GM18517 (cell line): ENCODE data around the gene VAV2.

Source experiments
- ATAC-seq: cut with Tn5 transposase; IDR thresholded peaks from one replicate; pipeline ENCODE4 v1.9.1; 2021; ENCODE audit warnings: mild to moderate bottlenecking, moderate library complexity; ENCODE audit not compliant: unreplicated experiment

The VAV2 gene, protein sequence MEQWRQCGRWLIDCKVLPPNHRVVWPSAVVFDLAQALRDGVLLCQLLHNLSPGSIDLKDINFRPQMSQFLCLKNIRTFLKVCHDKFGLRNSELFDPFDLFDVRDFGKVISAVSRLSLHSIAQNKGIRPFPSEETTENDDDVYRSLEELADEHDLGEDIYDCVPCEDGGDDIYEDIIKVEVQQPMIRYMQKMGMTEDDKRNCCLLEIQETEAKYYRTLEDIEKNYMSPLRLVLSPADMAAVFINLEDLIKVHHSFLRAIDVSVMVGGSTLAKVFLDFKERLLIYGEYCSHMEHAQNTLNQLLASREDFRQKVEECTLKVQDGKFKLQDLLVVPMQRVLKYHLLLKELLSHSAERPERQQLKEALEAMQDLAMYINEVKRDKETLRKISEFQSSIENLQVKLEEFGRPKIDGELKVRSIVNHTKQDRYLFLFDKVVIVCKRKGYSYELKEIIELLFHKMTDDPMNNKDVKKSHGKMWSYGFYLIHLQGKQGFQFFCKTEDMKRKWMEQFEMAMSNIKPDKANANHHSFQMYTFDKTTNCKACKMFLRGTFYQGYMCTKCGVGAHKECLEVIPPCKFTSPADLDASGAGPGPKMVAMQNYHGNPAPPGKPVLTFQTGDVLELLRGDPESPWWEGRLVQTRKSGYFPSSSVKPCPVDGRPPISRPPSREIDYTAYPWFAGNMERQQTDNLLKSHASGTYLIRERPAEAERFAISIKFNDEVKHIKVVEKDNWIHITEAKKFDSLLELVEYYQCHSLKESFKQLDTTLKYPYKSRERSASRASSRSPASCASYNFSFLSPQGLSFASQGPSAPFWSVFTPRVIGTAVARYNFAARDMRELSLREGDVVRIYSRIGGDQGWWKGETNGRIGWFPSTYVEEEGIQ

DNA sequence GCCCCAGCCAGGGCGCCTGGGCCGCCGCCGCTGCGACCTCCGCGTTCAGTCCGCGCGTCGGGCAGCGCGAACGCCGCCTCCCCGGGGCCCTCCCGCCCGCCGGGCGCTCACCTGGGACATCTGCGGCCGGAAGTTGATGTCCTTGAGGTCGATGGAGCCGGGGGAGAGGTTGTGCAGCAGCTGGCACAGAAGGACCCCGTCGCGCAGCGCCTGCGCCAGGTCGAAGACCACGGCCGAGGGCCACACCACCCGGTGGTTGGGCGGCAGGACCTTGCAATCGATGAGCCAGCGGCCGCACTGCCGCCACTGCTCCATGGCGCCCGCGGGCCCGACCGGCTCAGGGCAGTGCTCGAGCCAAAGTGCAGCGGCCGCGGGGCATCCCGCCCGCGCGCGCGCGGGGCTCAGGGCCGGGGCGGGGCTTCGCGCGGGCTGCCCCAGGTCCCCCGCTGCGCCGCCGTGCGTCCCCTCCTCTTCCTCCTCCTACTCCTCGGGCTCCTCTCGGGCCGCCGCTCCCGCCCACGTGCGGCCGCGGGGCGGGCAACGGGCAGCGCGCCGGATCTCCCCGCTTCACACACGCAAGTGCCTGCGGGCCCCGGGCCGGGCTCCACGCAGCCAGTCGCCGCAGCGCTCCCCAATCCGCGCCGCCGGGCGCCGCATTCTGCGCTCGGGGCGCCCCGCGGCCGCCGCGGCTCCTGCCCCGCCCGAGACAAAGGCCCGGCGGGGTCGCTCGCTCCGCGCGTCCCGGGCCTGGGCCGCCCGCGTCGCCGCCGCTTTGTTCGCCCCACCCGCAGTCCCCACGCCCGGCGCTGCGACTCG, at the start of gene VAV2:
Gene VAV2, minus strand, starts transcription at position 361 of the 816 bp plus-strand sequence. Its CDS starts 46 bp downstream, at position 315.
- ATAC-seq: peak; percentile 50

DNA sequence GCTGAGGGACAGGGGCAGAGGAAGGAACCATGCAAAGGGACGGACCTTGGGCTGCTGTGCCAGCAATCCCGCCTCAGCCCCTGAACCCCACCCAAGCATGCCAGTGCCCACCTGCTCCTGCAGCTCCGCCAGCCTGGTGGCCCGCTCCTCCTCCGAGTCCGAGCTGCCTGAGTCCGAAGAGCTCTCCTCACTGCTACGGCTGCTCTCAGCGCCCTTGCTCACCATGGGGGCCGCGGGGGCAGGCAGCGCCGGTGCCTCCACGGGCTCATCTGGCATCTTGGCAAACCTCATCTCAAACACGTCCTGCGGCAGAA, 49.5 kb upstream of the VAV2 start:
- no peak for ATAC-seq

DNA sequence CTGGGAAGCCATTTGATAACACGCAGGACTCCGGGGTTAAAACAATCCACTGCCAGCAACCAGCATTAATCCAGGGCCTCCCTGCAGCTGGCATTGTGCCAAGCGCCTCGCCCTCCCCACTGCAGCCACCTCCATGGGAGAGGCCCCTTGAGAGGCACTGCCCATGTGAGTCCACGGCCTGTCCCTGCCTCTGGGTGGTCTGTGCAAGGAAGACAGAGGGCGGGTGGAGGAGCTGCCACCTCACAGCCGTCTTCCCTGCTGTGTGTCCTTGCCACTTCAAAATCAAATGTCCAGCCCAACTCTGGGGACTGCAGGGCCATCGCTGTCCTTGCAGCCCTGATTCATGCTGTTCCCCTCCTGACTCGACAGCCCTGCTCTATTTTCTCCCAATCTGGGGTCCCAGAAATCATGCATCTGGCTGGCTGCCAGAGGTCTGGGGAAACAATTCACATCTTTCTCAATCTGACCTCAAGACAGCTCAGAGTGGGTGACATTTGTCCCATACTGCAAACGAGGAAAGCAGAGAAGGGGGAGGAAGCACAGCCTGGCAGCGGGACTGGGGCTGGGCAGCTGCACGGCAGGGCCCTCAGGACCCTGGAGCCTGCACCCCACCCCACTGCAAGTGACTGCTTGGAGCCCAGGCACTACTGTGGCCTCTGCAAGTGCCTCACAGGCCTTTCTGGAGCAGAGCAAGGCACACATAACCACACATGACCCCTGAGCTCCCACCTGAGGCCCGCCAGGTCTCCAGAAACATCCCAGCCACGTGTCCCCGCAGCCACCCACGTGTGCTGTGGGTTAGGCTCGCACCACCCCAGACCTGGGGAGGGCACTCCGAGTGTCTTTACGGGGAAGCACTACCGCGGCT, 48.9 kb upstream of the VAV2 start:
- ATAC-seq: no peak

DNA sequence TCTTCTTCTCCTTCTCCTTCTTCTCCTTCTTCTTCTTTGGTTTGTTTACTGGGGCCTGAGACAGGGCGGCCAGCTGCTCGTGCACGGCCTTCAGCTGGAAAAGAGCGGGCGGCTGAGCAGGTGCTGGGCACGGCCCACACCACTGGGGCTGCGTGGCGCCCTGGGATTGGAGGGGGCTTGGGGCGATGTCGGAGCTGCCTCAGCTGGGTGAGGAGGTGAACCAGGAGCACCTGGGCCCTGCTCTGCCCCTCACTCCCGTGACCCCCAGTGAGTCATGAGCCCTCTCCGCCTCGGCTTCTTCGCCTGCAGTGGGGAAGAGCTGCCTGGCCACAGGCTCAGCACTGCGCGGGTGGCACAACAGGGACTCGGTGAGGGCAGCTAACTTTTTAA, 48.0 kb upstream of the VAV2 start:
- ATAC-seq: no peak

DNA sequence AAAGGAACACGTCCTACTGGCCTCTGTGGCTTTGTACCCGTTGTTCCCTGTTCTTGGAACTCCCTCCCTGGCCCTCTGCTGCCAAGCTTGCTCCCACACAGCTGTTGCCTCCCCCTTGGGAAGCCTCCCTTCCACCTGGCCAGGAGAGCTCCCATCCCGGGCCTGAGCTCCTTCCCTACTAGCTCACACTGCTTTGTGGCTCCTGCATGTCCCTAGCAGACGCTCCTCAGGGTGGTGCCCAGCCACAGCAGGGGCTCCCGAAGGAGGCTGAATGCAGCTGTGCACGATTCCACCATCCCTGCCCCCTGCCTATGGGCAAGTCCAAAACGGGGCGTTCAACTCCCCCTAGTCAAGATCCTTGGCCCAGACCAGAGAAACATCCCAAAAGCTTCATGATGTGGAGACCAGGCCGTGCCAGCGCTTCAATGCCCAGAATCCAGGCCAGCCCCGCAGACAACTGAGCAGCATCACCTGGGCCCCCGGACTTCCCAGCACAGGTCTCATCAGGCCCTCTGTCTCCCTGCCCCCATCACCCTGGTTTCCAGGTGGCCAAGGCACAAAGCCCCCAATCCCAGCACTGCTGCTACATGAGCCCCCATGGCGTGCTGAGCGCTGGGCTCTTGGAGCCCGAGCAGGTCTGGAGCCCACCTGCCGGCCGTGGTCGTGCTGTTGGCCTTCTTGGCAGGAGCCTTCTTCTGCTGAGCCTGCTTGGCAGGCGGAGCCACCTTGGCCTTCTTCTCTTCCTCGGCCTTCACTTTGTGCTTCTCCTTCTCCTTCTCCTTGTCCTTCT, 47.5 kb upstream of the VAV2 start:
- ATAC-seq: no peak

DNA sequence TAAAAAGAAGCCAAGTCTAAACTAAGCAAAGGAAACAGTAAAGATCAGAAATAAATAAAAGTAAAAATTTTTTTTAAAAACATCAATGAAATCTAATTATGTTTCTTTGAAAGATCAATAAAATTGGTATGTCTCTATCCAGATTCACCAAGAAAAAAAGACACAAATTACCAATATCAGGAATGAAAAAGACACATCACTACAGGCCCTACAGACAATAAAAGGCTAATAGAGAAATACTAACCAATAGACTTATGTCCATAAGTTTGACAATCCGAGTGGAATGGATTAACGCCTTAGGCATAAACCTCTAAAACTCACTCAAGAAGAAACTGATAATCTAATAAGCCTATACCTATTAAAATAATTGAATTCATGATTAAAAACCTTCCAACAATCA, 45.5 kb upstream of the VAV2 start:
- no peak for ATAC-seq

DNA sequence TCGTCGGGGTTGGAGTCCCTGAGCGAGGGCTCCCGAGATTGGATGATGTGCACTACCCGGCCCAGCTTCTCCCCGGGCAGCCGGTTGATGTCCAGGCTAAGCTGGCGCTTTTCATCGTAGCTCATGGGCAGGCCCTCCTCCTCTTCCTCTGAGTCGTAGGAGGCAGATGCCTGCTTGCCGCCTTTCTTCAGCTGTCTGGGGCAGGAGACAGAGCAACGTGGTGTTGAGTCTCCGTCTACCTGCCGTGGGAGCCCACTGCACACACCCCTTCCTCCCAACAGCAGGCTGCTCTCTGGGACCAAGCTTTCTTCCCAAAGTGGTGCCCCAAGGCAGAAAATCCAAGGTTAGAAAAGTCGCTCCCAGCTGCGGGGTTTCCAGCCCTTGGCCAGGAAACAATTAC, 44.0 kb upstream of the VAV2 start:
- no peak for ATAC-seq

DNA sequence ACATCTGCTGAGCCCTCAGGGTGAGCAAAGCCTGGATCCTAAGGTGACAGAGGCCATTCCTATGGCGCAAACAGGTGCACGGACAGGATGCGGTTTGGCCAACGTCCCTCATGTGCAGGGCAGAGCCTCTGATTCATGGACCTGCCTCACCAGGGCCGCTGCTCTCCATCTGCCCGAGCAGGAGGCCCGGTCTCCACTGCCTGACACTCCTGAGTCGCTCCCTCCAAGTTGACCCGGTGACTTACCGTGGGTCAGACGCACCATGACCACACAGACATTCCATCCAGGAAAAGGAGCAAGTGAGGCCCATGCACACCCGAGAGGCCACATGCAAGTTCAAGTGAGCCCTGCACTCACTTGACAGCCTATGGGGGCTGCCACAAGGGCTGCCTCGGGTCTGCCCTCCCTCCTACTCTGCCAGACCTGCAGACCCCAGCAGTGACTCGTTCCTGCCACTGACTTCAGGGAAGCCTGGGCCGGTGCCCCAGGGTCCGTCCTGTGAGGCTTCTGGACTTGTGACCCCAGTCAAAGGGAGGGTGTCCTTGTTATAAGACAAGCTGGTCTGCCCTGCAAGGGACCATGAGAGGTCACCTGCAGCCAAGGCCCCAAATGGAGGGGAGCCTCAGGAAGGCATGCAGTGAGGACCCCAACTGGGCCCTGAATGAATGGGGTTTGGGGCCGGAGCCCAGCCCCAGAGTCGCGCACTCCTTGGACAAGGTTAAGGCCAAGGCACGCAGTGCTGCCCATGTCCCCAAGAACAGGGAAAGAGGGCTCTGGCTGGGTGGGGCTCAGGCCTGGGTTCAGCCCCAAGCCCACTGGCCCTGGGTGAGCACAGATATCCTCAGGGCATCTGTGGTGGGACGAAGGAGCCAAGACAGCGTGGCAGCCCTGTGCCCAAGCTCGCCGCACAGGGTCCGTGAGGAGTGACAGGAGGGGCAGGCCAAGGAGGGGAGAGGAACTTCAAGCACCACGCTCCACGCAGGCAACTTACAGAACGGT, 43.2 kb upstream of the VAV2 start:
- ATAC-seq: no peak

DNA sequence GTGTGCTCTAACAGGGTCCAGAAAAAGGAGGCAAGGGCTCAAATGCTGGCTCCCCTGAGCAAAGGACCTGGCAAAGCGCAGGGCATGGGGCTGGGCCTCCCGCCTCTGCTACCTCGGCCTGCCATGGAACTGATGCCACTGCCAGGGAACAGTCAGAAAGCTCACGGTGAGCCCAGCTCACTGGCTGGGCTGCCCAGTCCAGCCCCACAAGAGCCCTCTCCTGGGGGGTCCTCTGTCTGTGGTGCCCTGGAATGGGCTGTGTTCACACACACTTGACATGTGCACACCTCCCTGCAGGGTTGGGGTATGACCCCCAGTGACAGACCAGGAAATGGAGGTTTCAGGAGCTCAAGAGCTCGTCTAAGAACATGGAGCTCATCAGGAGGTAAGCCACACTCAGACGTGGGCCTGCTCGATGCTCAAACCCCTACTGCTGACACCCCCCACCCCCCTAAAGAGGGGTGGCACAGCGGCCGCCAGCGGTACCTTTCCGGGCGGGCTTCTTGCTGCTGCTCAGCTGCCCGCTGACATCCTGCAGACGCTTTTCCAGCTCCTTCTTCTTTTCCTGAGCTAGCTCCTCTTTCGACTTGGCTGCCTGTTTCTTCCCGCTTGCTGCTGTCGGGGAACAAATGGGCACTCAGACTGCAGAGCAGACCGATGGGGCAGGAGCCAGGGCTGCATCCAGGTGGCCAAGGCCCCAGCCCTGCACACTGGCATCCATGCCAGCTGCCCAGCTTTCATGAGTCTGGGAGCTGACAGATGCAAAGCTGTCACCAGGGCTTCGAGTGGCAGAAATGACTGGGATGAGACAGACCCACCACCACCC, 42.3 kb upstream of the VAV2 start:
- ATAC-seq: no peak

DNA sequence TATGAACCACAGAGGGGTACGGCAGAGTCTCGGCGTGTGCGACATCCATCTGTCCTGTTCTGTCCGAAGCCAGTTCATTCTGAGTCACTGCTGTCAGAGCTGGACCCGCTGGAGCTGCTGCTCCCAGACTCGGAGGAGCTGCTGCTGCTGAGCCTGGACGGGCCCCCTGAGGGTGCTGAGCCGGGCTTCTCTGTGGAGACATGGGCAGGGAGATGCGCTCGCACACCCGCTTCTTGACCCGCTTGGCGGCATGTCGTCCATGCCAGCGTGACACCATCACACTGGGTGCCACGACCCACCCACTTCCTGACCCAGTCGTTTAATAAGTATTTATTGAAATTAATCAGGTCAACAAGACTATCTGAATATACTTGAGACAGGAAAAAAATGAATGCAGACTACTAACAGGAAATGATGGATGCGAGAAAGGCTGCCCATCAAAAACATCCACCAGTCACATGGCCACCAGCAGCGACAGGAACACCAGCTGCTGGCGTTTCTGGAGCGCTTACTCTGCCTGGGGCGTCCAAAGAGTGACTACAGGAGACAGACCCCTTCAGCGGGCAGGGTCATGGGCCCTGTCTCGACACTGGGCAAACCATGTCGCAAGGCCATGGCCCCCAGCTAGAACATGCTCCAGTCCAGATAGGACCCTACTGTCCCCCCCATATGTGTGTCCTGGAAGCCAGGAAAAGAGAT, 41.5 kb upstream of the VAV2 start:
- ATAC-seq: no peak

DNA sequence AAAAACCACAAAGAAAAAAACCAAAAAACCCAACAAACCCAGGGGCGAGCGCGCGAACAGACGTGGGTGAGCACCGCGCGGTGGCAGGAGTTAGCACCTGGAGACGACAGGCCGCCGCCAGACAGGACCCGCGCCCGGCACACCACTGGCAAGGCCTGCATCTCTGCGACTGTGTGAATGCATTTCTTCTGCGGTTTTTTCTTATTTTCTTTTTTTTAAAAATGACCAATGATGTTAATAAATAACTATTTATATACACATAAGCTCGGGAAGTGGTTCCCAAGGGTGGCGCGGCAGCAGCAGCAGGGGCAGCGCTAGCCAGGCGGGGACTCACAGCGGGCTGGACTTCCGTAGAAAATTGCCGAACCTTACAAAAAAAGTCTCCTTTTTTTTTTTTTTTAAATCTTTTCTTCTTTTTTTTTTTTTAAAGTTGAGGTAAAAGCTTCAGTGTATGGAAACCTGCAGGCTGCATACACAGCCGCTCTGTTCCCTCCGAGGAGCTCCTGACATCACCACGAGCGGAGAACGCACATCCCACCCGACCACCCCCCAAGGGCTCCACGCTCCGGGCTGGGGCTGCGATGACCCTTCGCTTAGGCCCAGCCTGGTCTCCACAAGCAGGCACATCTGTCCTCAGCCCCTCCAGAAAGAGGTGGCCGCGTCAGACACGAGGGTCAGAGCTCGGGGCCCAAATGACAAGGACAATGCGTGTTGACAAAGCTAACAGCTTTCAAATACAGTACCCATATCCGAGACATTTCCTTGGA, 40.5 kb upstream of the VAV2 start:
- ATAC-seq: no peak

DNA sequence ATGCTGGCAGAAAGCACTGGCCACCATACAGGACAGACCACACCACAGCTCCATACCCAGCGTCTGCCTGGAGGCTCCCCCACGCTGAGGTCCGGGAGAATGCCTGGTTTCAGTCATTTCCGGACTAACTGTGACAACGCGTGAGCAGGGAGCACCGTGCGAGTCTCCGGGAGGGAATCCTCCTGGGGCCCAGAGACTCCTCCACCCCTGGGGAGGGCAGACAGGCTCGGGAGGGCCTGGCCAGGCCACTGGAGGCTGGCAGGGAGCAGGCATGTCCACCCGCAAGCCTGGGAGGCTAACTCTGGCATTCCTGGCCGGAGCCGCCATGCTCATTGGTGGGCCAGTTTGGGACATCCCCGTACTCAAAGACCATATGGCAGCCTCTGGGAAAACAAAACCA, 39.7 kb upstream of the VAV2 start:
- ATAC-seq: no peak

DNA sequence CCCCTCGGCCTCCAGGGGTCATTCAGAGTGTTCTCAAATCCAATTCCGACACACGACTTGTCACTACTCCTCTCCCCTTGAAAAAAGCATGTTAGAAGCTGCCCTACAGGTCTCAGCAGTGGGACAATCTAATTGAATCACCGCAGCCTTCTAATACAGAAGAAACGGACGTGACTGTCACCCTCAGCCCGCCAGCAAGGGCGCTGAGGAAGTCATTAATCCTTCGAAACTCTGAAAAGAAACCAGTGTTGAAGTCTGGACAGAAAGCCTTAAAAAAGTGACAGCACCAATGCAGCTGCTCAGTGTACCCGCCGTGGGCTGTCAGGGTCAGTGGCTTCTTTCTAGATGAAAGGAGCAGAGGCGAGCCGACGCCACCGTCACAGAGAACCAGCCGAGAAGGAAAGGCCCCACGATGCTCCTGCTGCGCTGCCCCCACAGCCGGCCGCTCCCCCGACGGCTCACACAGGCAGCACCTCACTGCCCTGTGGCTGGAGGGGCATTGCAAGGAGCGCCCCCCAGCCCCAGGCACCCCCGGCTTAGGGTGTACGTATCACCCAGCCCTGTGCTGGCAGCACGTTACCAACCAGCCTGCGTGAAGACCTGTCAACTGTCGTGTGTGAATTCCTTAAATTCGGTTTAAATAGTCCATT, 38.8 kb upstream of the VAV2 start:
- ATAC-seq: no peak

DNA sequence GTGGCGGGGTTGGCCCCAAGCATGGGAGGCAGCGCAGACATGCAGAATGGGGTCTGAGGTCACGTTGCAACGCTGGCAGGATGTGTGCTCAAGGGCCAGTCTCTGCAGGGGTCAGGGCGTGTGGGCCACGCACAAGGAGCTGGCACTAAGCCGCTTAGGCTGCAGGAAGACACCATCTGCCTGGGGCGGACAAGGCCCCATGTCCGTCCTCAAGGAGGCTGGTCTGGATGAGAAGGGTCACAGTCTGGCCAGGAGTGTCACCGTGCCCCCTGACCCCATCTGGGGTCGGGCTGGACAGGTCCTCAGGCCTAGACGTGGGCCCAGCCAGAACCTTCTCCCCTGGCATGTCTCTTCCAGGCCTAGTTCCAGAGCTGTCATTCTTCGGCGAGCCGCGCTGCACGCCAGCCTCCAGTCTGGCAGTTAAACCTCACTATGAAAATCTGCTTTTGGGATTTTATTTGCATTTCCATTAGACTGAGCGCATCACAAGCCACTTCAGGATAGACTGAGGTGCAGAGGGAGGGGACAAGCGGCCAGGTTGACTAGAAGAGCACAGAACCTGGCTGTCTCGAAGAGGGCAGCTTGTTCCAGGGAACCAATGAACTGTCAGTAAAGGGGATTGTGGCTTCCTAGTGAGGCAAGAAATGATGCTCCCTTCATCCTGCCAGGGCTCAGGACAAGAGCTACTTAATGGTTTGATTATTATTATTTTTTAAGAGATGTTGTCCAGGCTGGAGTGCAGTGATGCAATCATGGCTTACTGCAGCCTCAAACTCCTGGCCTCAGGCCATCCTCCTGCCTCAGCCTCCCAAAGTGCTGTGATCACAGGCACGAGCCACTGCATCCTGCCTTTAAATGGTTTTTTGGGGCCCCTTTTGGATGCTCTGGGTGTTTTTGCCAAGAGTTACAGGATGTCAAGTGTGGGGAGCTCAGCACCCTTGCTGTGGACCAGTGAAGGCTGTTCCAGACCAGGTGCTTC, 37.4 kb upstream of the VAV2 start:
- ATAC-seq: no peak
